HepG2 (cell line): ENCODE results near the gene CORO1C. TPM values are rescaled to one million over a fixed set of nuclear protein-coding genes. Genes with fewer than 3 reads are reported as not detected.

Experiments
- microRNA-seq: library from miRNA; unstranded; fragments of <30 nt; microRNA quantifications from one replicate; pipeline ENCODE4, GENCODE V29; 2020
- polyA plus RNA-seq, 8 experiments: library from polyadenylated mRNA; depleted of rRNA in 3 of 8; stranded (reverse) in 7 of 8; unstranded in 1 of 8; fragments of >200 nt; fragmentation: Illumina TruSeq in 4 of 8; extraction: Trizol in 4 of 8; gene quantifications; 2 replicates each; pipeline versions ENCODE4 v1.2.1 to v1.2.3, GENCODE V29; 2011 to 2016; ENCODE audit warnings: low read depth in 4 of 8, missing spikeins in 1 of 8, mixed read lengths in 1 of 8; ENCODE audit not compliant: insufficient read depth in 1 of 8
- small RNA-seq, 3 experiments: library from RNA; depleted of rRNA; stranded (forward); fragments of <200 nt; gene quantifications; one replicate each; pipeline ENCODE3, GENCODE V24; 2012; ENCODE audit warnings: low read depth in 2 of 3, low replicate concordance in 1 of 3; ENCODE audit not compliant: insufficient read length in 3 of 3, insufficient read depth in 2 of 3
- total RNA-seq, 5 experiments: library from RNA; depleted of rRNA; stranded (reverse); fragments of >200 nt; fragmentation: Illumina TruSeq; extraction: Trizol; gene quantifications; 2 replicates each; pipeline ENCODE4 v1.2.3, GENCODE V29; 2016; ENCODE audit warnings: low read depth in 1 of 5

The CORO1C gene
- total and polyA plus RNA-seq, 2 of the 13 experiments (the other 11 are each of a cell fraction or from before 2014, with no cell fraction given), result 73.7 to 131 TPM

Small RNA genes within 50 kb of the gene (microRNA-seq; reads per million reads assigned to microRNA genes)
- gene MIR4496, result not detected

Small RNA genes within 50 kb of the gene (small RNA-seq; reads per million reads assigned to genes)
- gene AC087893.2 (0 reads per million in 3 experiments), gene RF00019 (0 reads per million in 3 experiments), gene RF00561 (0 reads per million in 3 experiments), gene RNU7-169P (0 reads per million in 3 experiments)

Other genes with a start within 250 kb of the CORO1C start
- 1.1 and 3.0 TPM in 2 replicates for gene FICD, start 216.2 kb downstream of the CORO1C start, total RNA-seq (2016; rRNA removed; fragmentation: Illumina TruSeq; extraction: Trizol)
- 0.99 and 1.2 TPM in 2 replicates for gene FICD, start 216.2 kb downstream of the CORO1C start, polyA plus RNA-seq (2011; rRNA removed)
- 60.7 and 69.9 TPM in 2 replicates for gene SART3, start 170.3 kb downstream of the CORO1C start, total RNA-seq (2016; rRNA removed; fragmentation: Illumina TruSeq; extraction: Trizol)
- gene SART3, start 170.3 kb downstream of the CORO1C start, polyA plus RNA-seq (2011; rRNA removed), result 15.3 and 16.1 TPM in 2 replicates
- gene ISCU, start 168.9 kb downstream of the CORO1C start, total RNA-seq (2016; rRNA removed; fragmentation: Illumina TruSeq; extraction: Trizol), result 107 and 131 TPM in 2 replicates
- 85.9 and 94.4 TPM in 2 replicates for gene ISCU, start 168.9 kb downstream of the CORO1C start, polyA plus RNA-seq (2011; rRNA removed)
- gene TMEM119, start 133.4 kb downstream of the CORO1C start, total RNA-seq (2016; rRNA removed; fragmentation: Illumina TruSeq; extraction: Trizol), result not detected in 2 replicates
- not detected in 2 replicates for gene TMEM119, start 133.4 kb downstream of the CORO1C start, polyA plus RNA-seq (2011; rRNA removed)
- gene SELPLG, start 97.6 kb downstream of the CORO1C start, total RNA-seq (2016; rRNA removed; fragmentation: Illumina TruSeq; extraction: Trizol), result not detected in 2 replicates
- gene SELPLG, start 97.6 kb downstream of the CORO1C start, polyA plus RNA-seq (2011; rRNA removed), result 0.07 and 0.12 TPM in 2 replicates
- 4.5 and 4.8 TPM in 2 replicates for gene SSH1, start 126.1 kb upstream of the CORO1C start, total RNA-seq (2016; rRNA removed; fragmentation: Illumina TruSeq; extraction: Trizol)
- 4.3 and 4.9 TPM in 2 replicates for gene SSH1, start 126.1 kb upstream of the CORO1C start, polyA plus RNA-seq (2011; rRNA removed)
- 0.82 and 1.1 TPM in 2 replicates for gene DAO, start 148.6 kb upstream of the CORO1C start, total RNA-seq (2016; rRNA removed; fragmentation: Illumina TruSeq; extraction: Trizol)
- gene DAO, start 148.6 kb upstream of the CORO1C start, polyA plus RNA-seq (2011; rRNA removed), result 0.34 and 0.48 TPM in 2 replicates